SK-N-SH (cell line): ENCODE results near the gene OPCML.

Experiments used
- CTCF ChIP-seq: fragments of 200-600 bp; sonication (generic); IDR thresholded peaks from 2 replicates; pipeline ENCODE4 v1.6.1; 2017; ENCODE audit warnings: antibody characterized with exemption, mild to moderate bottlenecking, moderate library complexity
- ELF1 ChIP-seq: IDR thresholded peaks from 2 replicates; pipeline ENCODE4 v1.4.0; 2012
- EP300 ChIP-seq, 2 experiments: IDR thresholded peaks; 2 replicates each; pipeline versions ENCODE4 v1.4.0 to v1.6.1; 2012; ENCODE audit warnings: borderline replicate concordance in 1 of 2, low read depth in 1 of 2, low read length in 1 of 2
- JUND ChIP-seq: IDR thresholded peaks from 2 replicates; pipeline ENCODE4 v1.4.0; 2012
- MXI1 ChIP-seq: IDR thresholded peaks from 2 replicates; pipeline ENCODE4 v1.6.1; 2012; ENCODE audit warnings: mild to moderate bottlenecking, low read depth, low read length, improper control_type of control experiment
- PBX3 ChIP-seq: IDR thresholded peaks from 2 replicates; pipeline ENCODE4; 2012
- POLR2AphosphoS5 ChIP-seq: IDR thresholded peaks from 2 replicates; pipeline ENCODE4 v1.6.1; 2012; ENCODE audit warnings: low read depth, low read length
- RCOR1 ChIP-seq: fragments of 150-350 bp; IDR thresholded peaks from 2 replicates; pipeline ENCODE4 v1.6.1; 2017; ENCODE audit warnings: antibody characterized with exemption, low read length
- TAF1 ChIP-seq: IDR thresholded peaks from 2 replicates; pipeline ENCODE4 v1.6.1; 2012; ENCODE audit warnings: low read depth, mild to moderate bottlenecking, low read length, moderate library complexity, borderline replicate concordance
- TCF12 ChIP-seq: IDR thresholded peaks from 2 replicates; pipeline ENCODE4 v1.4.0; 2012
- TEAD4 ChIP-seq: IDR thresholded peaks from 2 replicates; pipeline ENCODE4 v1.4.0; 2012; ENCODE audit warnings: mild to moderate bottlenecking, borderline replicate concordance; ENCODE audit not compliant: insufficient read depth

- TF ChIP-seq CTCF (no peak), RCOR1 (no peak), EP300 (IDR thresholded peaks at IDR 0.05; ENCODE audit: borderline replicate concordance in 1 of 2, low read depth in 1 of 2, low read length in 1 of 2) (no peak), TCF12 (no peak), PBX3 (no peak), ELF1 (no peak), POLR2AphosphoS5 (no peak), MXI1 (no peak), TAF1 (no peak), TEAD4 (no peak), JUND (no peak)
Measured at GRCh38 chr11:133388975-133389568, 143.2 kb downstream of the OPCML start.
